GM18909 (cell line): ENCODE measurements around the gene ZNF70.

Experiments
- ATAC-seq: cut with Tn5 transposase; IDR thresholded peaks from one replicate; pipeline ENCODE4 v1.9.1; 2021; ENCODE audit warnings: mild to moderate bottlenecking; ENCODE audit not compliant: unreplicated experiment, poor library complexity

Gene ZNF70

DNA sequence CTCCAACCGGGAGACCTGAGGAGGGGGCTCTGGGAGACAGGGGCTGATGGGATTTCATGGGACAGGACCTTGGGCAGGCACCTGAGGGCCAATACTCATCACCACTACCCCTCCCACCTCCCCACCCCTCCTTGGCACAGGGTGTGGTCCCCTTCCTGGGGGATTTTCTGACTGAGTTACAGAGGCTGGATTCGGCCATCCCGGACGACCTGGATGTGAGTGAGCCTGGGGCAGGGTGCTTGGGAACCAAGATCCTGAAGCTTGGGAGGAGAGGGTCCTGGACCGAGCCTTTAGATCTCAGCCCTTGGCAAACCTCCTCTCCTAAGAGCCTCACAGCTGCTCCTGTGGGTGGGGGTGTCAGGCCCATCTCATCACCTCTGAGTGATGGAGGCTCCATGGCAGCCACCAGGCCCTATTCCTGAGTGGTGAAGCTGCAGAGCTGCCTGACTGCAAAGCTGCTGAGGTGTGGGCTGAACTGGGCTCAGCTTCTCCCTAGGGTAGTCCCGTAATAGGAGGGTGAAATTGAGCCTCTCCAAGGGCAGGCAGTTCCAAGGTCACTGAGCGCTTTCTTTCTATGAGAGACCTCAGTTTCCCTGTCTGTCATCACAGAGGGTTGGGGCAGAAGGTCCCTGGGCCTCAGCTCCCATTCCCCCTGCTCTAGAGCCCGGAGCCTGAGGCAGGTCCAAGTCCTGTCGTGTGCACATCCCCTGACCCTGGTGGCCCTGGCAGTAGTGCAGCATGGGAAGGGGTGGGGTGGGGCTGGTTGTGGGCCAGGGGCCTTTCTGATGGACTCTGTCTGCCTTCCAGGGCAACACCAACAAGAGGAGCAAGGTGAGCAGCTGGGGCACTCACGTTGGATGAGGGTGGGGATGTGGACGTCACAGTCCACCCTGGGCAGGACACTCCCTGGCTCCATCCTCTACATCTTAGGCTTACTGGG lies 53.6 kb downstream of the ZNF70 start:
- ATAC-seq: no peak

DNA sequence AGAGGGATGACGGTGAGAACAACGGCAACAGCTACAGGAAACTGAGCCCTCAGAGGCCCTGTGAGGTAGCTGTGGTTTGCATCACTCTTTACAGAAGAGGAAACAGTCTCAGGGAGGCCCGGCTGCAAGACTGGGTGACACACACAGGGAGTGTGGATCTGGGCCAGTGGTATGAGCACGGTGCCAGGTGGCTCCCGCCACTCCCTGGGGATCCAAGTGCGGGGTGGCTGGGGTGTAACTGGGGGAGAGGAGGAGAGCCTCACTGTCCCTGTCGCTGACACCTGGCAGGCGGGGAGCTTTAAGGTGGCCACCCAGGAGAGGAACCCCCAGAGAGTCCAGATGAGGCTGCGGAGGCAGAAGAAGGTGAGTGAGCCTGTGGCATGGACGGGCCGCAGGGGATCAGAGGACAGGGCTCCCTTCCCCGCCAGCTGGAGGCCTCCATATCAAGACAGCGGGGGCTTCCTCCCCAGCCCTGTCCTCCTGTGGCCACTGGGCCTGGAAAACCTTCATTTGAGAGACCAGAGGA lies 54.5 kb downstream of the ZNF70 start:
- peak; percentile 90 for ATAC-seq

DNA sequence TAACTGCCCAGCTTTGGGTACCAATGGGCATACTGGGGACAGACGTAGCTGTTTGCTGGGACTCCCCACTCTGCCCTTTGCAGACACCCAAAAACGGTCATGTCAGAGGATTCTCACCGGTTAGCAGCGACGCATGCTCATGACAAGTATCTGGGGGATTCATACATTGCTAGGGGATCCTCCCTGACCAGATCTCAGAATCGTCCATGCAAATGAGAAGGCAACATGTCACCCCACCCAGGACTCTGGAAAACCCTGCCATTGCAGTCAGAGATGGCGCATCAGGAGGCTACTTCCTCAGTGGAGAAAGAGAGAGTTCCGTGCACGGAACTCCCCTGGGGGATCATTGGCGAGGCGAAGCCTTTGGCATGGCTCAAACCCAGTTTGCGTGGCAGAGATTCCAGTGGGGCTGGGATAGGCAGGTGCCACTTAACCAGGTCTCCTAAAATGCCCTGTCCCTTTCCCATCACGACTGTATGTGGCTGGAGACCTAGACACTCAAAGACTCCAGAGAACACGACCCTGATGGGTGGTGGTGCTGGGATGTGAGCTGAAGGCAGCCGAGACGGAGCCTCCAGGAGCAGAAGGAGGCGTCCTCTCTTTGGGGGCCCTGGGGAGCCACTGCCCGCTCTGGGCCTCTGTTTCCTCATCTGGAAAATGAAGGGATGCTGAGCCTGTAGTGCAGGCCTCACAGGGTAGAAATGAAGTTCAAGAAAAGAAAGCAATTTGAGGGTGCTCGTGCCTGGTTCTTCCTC lies 55.2 kb downstream of the ZNF70 start:
- ATAC-seq: no peak

DNA sequence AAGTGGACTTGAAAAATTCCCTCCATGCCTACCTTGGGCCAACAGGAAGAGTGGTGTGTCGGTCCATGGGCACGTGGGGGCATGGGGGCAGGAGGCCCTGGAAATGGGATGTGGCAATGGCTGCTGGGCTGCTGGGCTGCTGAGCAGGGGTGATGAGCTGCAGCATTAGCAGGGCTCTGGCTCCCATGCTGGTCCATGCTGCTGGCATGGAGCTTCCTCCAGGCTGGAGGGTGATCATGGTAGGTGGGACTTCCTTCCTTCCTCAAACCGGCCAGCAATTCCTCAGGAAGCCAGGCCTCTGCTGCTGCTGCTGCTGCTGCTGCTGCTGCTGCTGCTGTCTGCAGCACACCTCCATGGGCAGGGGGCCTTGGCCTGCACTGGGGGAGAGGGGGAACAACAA lies 55.8 kb downstream of the ZNF70 start:
- ATAC-seq: no peak

DNA sequence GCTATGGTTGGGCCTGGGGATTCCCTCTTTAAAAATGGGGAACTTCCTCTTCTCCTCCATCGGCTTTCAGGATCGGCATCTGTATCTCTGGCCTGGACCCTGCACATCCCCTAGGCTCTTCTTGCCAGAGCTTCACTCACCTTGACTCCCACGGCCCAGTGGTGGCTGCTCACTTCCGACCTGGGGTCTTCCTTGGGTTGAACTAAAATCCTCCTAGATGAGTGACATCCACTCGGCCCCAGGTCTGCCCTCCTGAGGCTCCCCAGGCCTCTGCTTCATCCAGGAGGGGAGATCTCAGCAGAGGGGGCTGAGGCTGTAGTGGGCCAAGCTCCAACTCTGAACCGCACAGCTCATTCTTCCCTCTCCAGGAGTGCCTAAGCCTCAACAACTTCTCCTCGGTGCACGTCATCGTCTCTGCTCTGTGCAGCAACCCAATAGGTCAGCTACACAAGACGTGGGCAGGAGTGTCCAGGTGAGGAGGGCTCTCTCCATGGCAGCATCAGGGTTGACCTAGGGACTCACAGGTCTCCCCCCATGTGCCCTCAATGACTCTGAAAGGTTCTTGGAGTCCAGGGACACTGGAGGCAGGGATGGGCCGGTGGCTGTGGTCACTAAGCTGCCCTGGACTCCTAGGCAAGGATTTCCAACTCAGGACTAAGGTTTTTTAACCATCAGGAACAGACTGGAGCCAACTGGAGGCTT lies 56.8 kb downstream of the ZNF70 start:
- ATAC-seq: no peak

DNA sequence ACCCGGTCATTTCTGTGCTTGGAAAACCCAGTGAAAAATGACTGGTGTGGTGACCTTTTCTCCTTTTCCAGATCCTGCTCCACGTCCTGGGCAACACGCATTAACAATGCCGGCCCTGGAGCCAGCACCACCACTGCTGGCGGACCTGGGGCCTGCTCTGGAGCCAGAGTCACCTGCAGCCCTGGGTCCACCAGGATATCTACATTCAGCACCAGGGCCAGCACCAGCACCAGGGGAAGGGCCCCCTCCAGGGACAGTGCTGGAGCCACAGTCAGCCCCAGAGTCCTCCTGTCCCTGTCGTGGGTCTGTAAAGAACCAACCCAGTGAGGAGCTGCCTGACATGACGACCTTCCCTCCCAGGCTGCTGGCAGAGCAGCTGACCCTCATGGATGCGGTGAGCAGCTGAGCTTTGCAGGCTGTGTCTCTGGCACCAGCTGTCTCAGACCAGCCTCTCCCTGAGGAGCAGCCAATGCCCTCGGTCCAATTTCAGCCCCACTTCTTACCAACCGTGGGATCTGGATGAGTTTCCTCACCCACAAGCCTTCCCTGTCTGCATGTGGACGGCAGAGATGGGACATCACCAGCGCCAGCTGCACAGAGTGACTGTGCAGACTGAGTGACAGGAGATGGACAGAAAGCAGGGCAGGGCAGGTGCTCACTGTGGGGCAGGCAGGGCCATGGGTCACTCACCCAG lies 58.2 kb downstream of the ZNF70 start:
- no peak for ATAC-seq

DNA sequence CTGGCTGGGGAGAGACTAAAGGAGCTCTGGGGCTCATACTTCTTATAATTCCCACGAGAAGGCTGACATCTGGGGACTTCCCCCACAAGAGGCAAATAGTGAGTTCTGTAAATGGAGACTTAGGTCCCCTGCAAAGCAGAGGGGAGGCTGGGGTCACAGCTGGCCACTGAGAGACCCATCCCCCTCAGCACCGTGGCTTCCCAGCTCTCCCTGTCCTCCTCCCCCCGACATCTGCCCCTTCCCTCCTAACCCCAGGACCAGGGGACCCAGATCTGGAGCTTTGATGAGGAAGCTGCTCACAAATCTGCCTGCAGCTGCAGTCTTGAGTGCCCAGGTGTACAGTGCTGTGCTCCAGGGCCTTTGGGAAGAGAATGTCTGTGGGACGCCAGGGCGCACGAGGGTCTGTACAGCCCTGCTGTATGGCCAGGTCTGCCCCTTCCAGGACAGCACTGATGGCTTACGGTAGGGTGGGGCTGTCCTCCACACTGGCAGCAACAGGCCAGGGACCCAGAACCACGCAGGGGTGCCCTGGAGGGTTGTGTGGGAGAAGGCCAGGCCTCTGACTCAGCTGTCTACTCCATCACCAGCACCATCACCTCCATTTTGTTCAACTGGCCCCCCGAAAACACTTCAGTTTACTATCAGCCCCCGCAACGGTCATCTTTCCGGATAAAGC lies 59.0 kb downstream of the ZNF70 start:
- no peak for ATAC-seq

DNA sequence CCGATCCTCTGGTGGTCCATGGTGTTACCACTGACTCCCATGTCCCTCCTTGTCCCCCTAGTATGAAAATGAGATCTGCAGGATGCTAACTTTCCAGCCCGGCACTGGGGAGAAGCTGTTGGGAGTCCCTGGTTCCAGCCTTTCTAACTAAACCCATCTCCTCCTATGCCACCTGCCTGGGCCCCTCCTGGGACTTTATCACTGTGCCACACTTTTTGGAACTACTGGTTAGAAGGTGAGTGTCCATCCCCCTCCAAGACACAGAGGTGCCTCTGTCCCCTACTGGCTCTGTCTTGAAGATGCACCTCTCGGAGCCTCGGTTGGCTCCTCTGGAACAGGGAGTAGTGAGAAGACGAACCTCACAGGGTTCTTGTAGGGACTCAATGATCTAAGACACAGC lies 60.2 kb downstream of the ZNF70 start, which contains the start of gene RGL4:
RGL4 (plus strand) TSS at position 301 of the 400 bp plus-strand sequence. CDS start 1,018 bp downstream, outside the sequence.
- ATAC-seq: no peak

DNA sequence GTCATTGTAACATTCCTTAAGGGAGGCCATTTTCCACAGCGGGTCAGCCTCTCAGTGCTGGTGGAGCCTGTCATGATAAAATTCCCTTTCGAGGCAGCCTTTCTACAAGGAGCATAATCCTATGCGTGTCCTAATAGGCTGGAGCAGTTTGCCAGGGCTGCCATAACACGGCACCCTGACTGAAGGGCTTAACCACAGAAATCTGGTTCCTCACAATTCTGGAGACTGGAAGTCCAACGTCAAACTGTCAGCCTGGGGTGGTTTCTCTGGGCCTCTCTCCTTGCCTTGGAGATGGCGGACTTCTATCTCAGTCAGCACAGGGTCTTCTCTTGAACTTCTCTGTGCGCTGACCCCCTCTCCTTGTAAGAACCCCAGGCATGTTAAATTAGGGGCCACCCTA lies 61.5 kb downstream of the ZNF70 start:
- no peak for ATAC-seq
